HFF-Myc (cell line): ENCODE measurements around the gene HSCB.
"Not testable (repeated sequence)": the region's sequence is repeated elsewhere in the genome, so short reads cannot be mapped to it uniquely, and the experiment has no call there.

Experiments used
- DNase-seq: peaks from one replicate; pipeline ENCODE4 v3.0.0-alpha.2; 2011; ENCODE audit warnings: low read depth; ENCODE audit errors: extremely low read depth
- H3K4me3 ChIP-seq: replicated peaks from 2 replicates; pipeline ENCODE4 v1.5.1; 2011; ENCODE audit warnings: low read depth, mild to moderate bottlenecking, control low read depth, low read length
- CTCF ChIP-seq: IDR thresholded peaks from 2 replicates; pipeline ENCODE4 v1.5.1; 2012; ENCODE audit warnings: mild to moderate bottlenecking, low read depth, low read length, control low read depth; ENCODE audit errors: missing control alignments

HSCB gene

GRCh38 chr22:28741200-28741784 is 547 bp upstream of the HSCB start:
- DNase-seq = no peak
- TF ChIP-seq CTCF = no peak

DNA sequence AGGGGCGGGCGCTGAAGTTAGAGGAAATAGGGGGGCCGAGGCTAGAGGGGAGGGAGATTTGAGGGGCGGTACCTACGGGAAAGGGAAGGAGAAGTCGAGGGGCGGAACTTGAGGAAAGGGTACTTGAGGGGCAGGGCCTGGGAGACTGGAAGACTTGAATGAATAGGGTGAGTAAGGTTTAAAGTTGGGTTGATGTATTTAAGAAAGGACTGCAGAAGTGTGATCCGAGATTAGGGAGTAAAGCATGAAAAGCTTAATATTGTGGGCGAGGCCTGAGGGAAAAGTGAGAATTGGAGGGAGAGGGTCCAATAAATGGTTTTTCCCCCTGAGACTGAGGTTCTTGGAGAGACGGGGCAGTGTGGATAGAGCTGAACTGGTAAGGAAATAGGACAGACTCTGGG is 723 bp downstream of the HSCB start:
- DNase-seq = no peak
- H3K4me3 ChIP-seq = peak overlapping the region; percentile 93
- TF ChIP-seq CTCF = no peak

More at GRCh38 chr22:28741200-28741784, 547 bp upstream of the HSCB start:
- peak overlapping the region; percentile 93 for H3K4me3 ChIP-seq

DNA sequence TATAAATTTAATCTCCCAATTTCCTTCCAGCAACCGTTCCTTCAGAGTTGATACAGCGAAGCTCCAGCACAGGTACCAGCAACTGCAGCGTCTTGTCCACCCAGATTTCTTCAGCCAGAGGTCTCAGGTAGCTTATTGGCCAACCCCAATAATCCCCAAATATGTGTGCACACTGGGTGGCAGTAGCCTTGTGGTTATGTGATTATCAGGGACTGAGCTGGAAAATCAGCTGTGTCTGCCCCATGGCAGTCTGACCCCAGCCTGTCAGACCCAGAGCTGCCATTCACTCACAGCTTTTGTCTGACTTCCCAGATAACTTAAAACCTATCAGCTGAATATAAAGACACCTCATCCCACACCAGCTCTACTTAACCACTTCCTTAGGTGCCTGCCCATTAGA is 2.0 kb downstream of the HSCB start:
- no peak overlapping the region for H3K4me3 ChIP-seq
- TF ChIP-seq CTCF = no peak
- no peak for DNase-seq

DNA sequence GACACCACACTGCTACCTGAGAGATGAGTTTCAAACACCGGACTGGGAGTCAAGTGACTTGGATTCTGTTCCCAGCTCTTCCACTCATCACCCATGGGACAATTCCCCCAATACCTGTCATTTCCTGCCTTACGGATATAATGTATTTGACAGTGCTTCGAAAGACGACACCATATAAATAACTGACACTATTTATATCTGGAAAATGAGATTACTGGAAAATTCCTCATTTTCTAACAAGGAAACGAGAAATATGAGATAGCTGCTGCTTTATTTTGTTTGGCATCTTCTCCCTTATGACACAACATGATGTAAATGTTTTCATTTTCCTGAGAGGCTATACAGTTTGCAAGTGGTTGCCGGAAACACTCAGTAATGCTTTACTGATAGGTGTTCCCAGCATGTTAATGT is 8.6 kb downstream of the HSCB start:
- H3K4me3 ChIP-seq = no peak overlapping the region
- DNase-seq = no peak
- TF ChIP-seq CTCF = no peak

- not testable (repeated sequence) for H3K4me3 ChIP-seq, DNase-seq
These were observed 12.7 kb downstream of the HSCB start for GRCh38 chr22:28754512-28754911.

- TF ChIP-seq CTCF = no peak
- H3K4me3 ChIP-seq = no peak overlapping the region
- DNase-seq = no peak
These were observed 18.2 kb downstream of the HSCB start for GRCh38 chr22:28759861-28760560.

DNA sequence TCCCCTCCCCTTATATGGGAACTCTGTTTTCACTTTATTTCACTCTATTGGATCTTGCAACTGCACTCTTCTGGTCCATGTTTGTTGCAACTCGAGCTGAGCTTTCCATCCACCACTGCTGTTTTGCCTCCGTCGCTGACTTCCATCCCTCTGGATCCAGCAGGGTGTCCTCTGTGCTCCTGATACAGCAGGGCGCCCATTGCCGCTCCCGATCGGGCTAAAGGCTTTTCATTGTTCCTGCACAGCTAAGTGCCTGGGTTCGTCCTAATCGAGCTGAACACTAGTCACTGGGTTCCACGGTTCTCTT is 19.6 kb downstream of the HSCB start:
- H3K4me3 ChIP-seq = no peak overlapping the region
- no peak for TF ChIP-seq CTCF
- no peak for DNase-seq

- DNase-seq, H3K4me3 ChIP-seq: not testable (repeated sequence)
These were observed 20.2 kb downstream of the HSCB start for GRCh38 chr22:28762000-28762399.
